ENCODE data around the gene VSTM2B.

GRCh38 chr19:29479941-29480340, 45.9 kb upstream of the VSTM2B start:
- no peak for TF ChIP-seq POLR2A (IDR thresholded peaks at IDR 0.05)
- TF ChIP-seq, protein P1, sequence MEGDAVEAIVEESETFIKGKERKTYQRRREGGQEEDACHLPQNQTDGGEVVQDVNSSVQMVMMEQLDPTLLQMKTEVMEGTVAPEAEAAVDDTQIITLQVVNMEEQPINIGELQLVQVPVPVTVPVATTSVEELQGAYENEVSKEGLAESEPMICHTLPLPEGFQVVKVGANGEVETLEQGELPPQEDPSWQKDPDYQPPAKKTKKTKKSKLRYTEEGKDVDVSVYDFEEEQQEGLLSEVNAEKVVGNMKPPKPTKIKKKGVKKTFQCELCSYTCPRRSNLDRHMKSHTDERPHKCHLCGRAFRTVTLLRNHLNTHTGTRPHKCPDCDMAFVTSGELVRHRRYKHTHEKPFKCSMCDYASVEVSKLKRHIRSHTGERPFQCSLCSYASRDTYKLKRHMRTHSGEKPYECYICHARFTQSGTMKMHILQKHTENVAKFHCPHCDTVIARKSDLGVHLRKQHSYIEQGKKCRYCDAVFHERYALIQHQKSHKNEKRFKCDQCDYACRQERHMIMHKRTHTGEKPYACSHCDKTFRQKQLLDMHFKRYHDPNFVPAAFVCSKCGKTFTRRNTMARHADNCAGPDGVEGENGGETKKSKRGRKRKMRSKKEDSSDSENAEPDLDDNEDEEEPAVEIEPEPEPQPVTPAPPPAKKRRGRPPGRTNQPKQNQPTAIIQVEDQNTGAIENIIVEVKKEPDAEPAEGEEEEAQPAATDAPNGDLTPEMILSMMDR (IDR thresholded peaks at IDR 0.05) = no peak

All from uterus (tissue), 2 donors.